H1 (cell line): ENCODE results near the gene PIP5K1B. TPM values are rescaled to one million over a fixed set of nuclear protein-coding genes. Genes with fewer than 3 reads are reported as not detected.

ENCODE experiments used
- CTCF ChIA-PET: fragments of 300-600 bp; sonication (Branson Sonifier 250); formaldehyde crosslinking; loops from one replicate; lab custom pipeline; 2021; ENCODE audit not compliant: partially characterized antibody; lab: Charles Lee
- POLR2A ChIA-PET: fragments of 300-600 bp; sonication (Branson Sonifier 250); formaldehyde crosslinking; loops from one replicate; lab custom pipeline; 2021; ENCODE audit warnings: inconsistent platforms; ENCODE audit not compliant: partially characterized antibody; lab: Charles Lee
- DNase-seq, 2 experiments: peaks; one replicate each; pipeline versions ENCODE4 v3.0.0 to v3.0.0-alpha.2; 2010 to 2022; ENCODE audit warnings: low spot score in 2 of 2, low read depth in 1 of 2, mixed read lengths in 1 of 2
- FAIRE-seq: peaks from 2 replicates; lab custom pipeline; 2011; peaks lifted over from hg19 to GRCh38; lab: Jason Lieb, UNC
- H2AFZ ChIP-seq: 2 replicates; pipeline ENCODE4 v1.8.1; 2012; ENCODE audit warnings: low read length, inconsistent platforms
- H2AK5ac ChIP-seq: 2 replicates; pipeline ENCODE4 v1.6.1; 2013; ENCODE audit warnings: low read depth, low read length
- H2BK120ac ChIP-seq: replicated peaks from 2 replicates; pipeline ENCODE3; 2013; ENCODE audit warnings: low read depth, low read length, inconsistent platforms
- H2BK12ac ChIP-seq: 2 replicates; pipeline ENCODE4 v1.6.1; 2013; ENCODE audit warnings: low read depth, low read length
- H2BK15ac ChIP-seq: 2 replicates; pipeline ENCODE4 v1.6.1; 2013; ENCODE audit warnings: low read length
- H2BK20ac ChIP-seq: 2 replicates; pipeline ENCODE4 v1.6.1; 2013; ENCODE audit warnings: low read length
- H2BK5ac ChIP-seq: 2 replicates; pipeline ENCODE4 v1.6.1; 2013; ENCODE audit warnings: low read depth, low read length
- H3K14ac ChIP-seq: 2 replicates; pipeline ENCODE4 v1.6.1; 2013; ENCODE audit warnings: inconsistent platforms; ENCODE audit not compliant: insufficient read length
- H3K18ac ChIP-seq: 2 replicates; pipeline ENCODE4 v1.6.1; 2013; ENCODE audit warnings: low read length; ENCODE audit errors: extremely low read depth
- H3K23ac ChIP-seq: 2 replicates; pipeline ENCODE4 v1.6.1; 2013; ENCODE audit warnings: inconsistent platforms; ENCODE audit not compliant: insufficient read length
- H3K23me2 ChIP-seq: 2 replicates; pipeline ENCODE4 v1.6.1; 2013; ENCODE audit warnings: low read depth, low read length
- H3K27ac ChIP-seq: 2 replicates; pipeline ENCODE4 v1.6.1; 2011; ENCODE audit warnings: low read depth, low read length, inconsistent platforms
- H3K27me3 ChIP-seq, 4 experiments: replicated peaks in 1 of 4; 1 replicate in 1 of 4; 2 replicates in 3 of 4; pipeline versions ENCODE4 v1.6.1 to v1.8.1; 2011 to 2013; ENCODE audit warnings: low read length in 3 of 4, mild to moderate bottlenecking in 3 of 4, inconsistent platforms in 2 of 4, mixed read lengths in 2 of 4, moderate library complexity in 1 of 4; ENCODE audit not compliant: control insufficient read depth in 3 of 4, insufficient read depth in 3 of 4; ENCODE audit errors: extremely low read depth in 1 of 4
- H3K36me3 ChIP-seq, 4 experiments: 2 replicates each; pipeline versions ENCODE4 v1.6.1 to v1.8.1; 2011 to 2013; ENCODE audit warnings: mild to moderate bottlenecking in 4 of 4, low read length in 3 of 4, moderate library complexity in 2 of 4, control low read depth in 1 of 4, inconsistent platforms in 1 of 4; ENCODE audit not compliant: insufficient read depth in 4 of 4, control insufficient read depth in 2 of 4
- H3K4ac ChIP-seq: replicated peaks from 2 replicates; pipeline ENCODE3; 2013; ENCODE audit warnings: low read length, low read depth, mixed read lengths, inconsistent platforms; ENCODE audit not compliant: insufficient read length
- H3K4me1 ChIP-seq, 4 experiments: replicated peaks in 1 of 4; 1 replicate in 1 of 4; 2 replicates in 3 of 4; pipeline versions ENCODE4 v1.6.1 to v1.8.1; 2011 to 2013; ENCODE audit warnings: low read length in 3 of 4, inconsistent platforms in 2 of 4, mixed read lengths in 1 of 4; ENCODE audit not compliant: insufficient read depth in 4 of 4, control insufficient read depth in 3 of 4
- H3K4me2 ChIP-seq, 2 experiments: 2 replicates each; pipeline versions ENCODE4 v1.6.1 to v1.8.1; 2011 to 2013; ENCODE audit warnings: low read depth in 2 of 2, low read length in 2 of 2, control low read depth in 1 of 2, inconsistent platforms in 1 of 2, mild to moderate bottlenecking in 1 of 2; ENCODE audit not compliant: insufficient read depth in 1 of 2
- H3K4me3 ChIP-seq, 4 experiments: fragments of 200-600, 300-600 bp in 1 of 4; sonication (generic), shearing (Covaris generic), sonication (Bioruptor Twin) in 1 of 4; 2 replicates each; pipeline versions ENCODE4 v1.5.1 to v1.8.1; 2011 to 2016; ENCODE audit warnings: low read length in 4 of 4, low read depth in 3 of 4, control low read depth in 2 of 4, inconsistent platforms in 2 of 4, mild to moderate bottlenecking in 2 of 4, mixed read lengths in 1 of 4, moderate library complexity in 1 of 4; ENCODE audit not compliant: insufficient read depth in 2 of 4; ENCODE audit errors: extremely low read depth in 1 of 4
- H3K56ac ChIP-seq: replicated peaks from 2 replicates; pipeline ENCODE3; 2013; ENCODE audit warnings: low read depth, mild to moderate bottlenecking, mixed read lengths, low read length, inconsistent platforms; ENCODE audit not compliant: insufficient read length
- H3K79me1 ChIP-seq: 2 replicates; pipeline ENCODE4 v1.6.1; 2013; ENCODE audit warnings: low read depth, low read length, control low read depth
- H3K79me2 ChIP-seq, 2 experiments: 2 replicates each; pipeline versions ENCODE4 v1.6.1 to v1.8.1; 2012 to 2013; ENCODE audit warnings: low read length in 2 of 2, mild to moderate bottlenecking in 2 of 2, inconsistent platforms in 1 of 2; ENCODE audit not compliant: insufficient read depth in 2 of 2, control insufficient read depth in 1 of 2
- H3K9ac ChIP-seq, 4 experiments: replicated peaks in 1 of 4; 1 replicate in 1 of 4; 2 replicates in 3 of 4; pipeline versions ENCODE4 v1.6.1 to v1.8.1; 2011 to 2013; ENCODE audit warnings: low read depth in 3 of 4, low read length in 3 of 4, control low read depth in 2 of 4, mild to moderate bottlenecking in 2 of 4, moderate library complexity in 2 of 4, inconsistent platforms in 1 of 4; ENCODE audit errors: extremely low read depth in 1 of 4
- H3K9me3 ChIP-seq, 2 experiments: 2 replicates each; pipeline versions ENCODE4 v1.6.1 to v1.8.1; 2012 to 2013; ENCODE audit warnings: mild to moderate bottlenecking in 2 of 2, moderate library complexity in 2 of 2, control low read depth in 1 of 2, inconsistent platforms in 1 of 2, low read depth in 1 of 2, low read length in 1 of 2, mixed read lengths in 1 of 2; ENCODE audit not compliant: insufficient read depth in 2 of 2
- H4K20me1 ChIP-seq, 2 experiments: replicated peaks in 1 of 2; 2 replicates each; pipeline versions ENCODE3 to v1.8.1; 2011 to 2013; ENCODE audit warnings: inconsistent platforms in 2 of 2, low read length in 2 of 2, mild to moderate bottlenecking in 1 of 2; ENCODE audit not compliant: insufficient read depth in 2 of 2, control insufficient read depth in 1 of 2
- H4K5ac ChIP-seq: 2 replicates; pipeline ENCODE4 v1.6.1; 2013; ENCODE audit warnings: low read length, low read depth, mixed read lengths, inconsistent platforms; ENCODE audit not compliant: insufficient read length
- H4K8ac ChIP-seq: 2 replicates; pipeline ENCODE4 v1.8.0; 2013; ENCODE audit warnings: mild to moderate bottlenecking, moderate library complexity, low read length, inconsistent platforms; ENCODE audit not compliant: insufficient read depth; ENCODE audit errors: extremely low read depth
- H4K91ac ChIP-seq: replicated peaks from 2 replicates; pipeline ENCODE3; 2013; ENCODE audit warnings: low read length, mixed read lengths, inconsistent platforms; ENCODE audit not compliant: insufficient read length
- FOSL1 ChIP-seq: IDR thresholded peaks from 2 replicates; pipeline ENCODE4 v1.6.1; 2011; ENCODE audit warnings: mild to moderate bottlenecking, low read depth, low read length, moderate library complexity; ENCODE audit not compliant: insufficient read depth
- SP4 ChIP-seq: IDR thresholded peaks from 2 replicates; pipeline ENCODE4 v1.6.1; 2012; ENCODE audit warnings: low read length, inconsistent platforms
- SRF ChIP-seq: IDR thresholded peaks from 2 replicates; pipeline ENCODE4 v1.6.1; 2011; ENCODE audit warnings: mild to moderate bottlenecking, low read depth, low read length, moderate library complexity
- YY1 ChIP-seq: IDR thresholded peaks from 2 replicates; pipeline ENCODE4 v1.6.1; 2011; ENCODE audit warnings: low read depth, mild to moderate bottlenecking, low read length
- WGBS, 2 experiments: shearing (Covaris generic) in 1 of 2; methylation state at CpG; one replicate each; pipeline versions ENCODE4 v1.1.6 to v1.1.7; 2013 to 2015; ENCODE audit warnings: low lambda C conversion rate in 2 of 2, mixed read lengths in 2 of 2, inconsistent platforms in 1 of 2, low coverage in 1 of 2, missing lambda C conversion rate in 1 of 2; ENCODE audit not compliant: insufficient replicate concordance in 2 of 2, insufficient coverage in 1 of 2, insufficient read length in 1 of 2; ENCODE audit errors: extremely low coverage in 1 of 2, missing lambda C conversion rate in 1 of 2; 5-methylcytosine and 5-hydroxymethylcytosine counted together
- polyA plus RNA-seq, 7 experiments: library from polyadenylated mRNA; depleted of rRNA in 3 of 7; stranded (reverse) in 5 of 7; unstranded in 2 of 7; fragments of >200 nt in 5 of 7; fragments of 200-250 nt in 2 of 7; gene quantifications; 1 replicate in 5 of 7; 2 replicates in 1 of 7; 4 replicates in 1 of 7; pipeline versions ENCODE4 v1.2.1 to v1.2.3, GENCODE V29; 2011 to 2013; ENCODE audit warnings: missing spikeins in 2 of 7, mixed read lengths in 2 of 7
- total RNA-seq: library from RNA; stranded (reverse); fragmentation: NEBNext Ultra II Directional; extraction: Animal tissue kit (Norgen Biotek cat#: 25700); gene quantifications from 2 replicates; pipeline ENCODE4 v1.2.1, GENCODE V29; 2021

Gene PIP5K1B
- total and polyA plus RNA-seq, 2 of the 8 experiments (the other 6 are each of a cell fraction or from before 2014, with no cell fraction given) = 4.7 to 7.7 TPM

GRCh38 chr9:68895741-68896478 is 190.9 kb downstream of the PIP5K1B start:
- H2AFZ ChIP-seq = no peak overlapping the region
- no peak overlapping the region for H2AK5ac ChIP-seq
- no peaks in the 10 kb centered on the region for H4K20me1 ChIP-seq
- H4K5ac ChIP-seq = no peak overlapping the region
- no peak overlapping the region for H2BK120ac ChIP-seq
- FAIRE-seq = no peak
- no peak overlapping the region for H3K4ac ChIP-seq
- POLR2A ChIA-PET = interaction anchor here (0.6 to 0.7 kb wide), 3 partner anchors 10 to 253 kb away, joined by 3 read pairs; no protein-coding TSS in a partner anchor
- no peak overlapping the region for H2BK15ac ChIP-seq
- 0 out of 2 replicates have a peak overlapping the region, but pooled peaks have one; percentile 42 for H2BK12ac ChIP-seq
- H4K8ac ChIP-seq = no peak overlapping the region
- H3K9ac ChIP-seq = no peak overlapping the region; a peak in 1 of 7 replicates
- no peaks in the 10 kb centered on the region for H3K36me3 ChIP-seq
- no peak for DNase-seq
- no peak overlapping the region for H3K27ac ChIP-seq
- no peak overlapping the region for H3K56ac ChIP-seq
- H3K4me2 ChIP-seq = no peak overlapping the region
- H3K4me1 ChIP-seq = peaks cover 0 to 8% (median 1%) of the 10 kb centered on the region in 4 experiments; a peak in 4 of 7 replicates
- H3K14ac ChIP-seq = no peak overlapping the region
- H3K9me3 ChIP-seq = no peaks in the 10 kb centered on the region
- no peaks in the 10 kb centered on the region for H3K27me3 ChIP-seq
- no peak overlapping the region for H3K4me3 ChIP-seq
- no peak overlapping the region for H3K23ac ChIP-seq
- 86% methylated on average over 6 of the region's 6 CpGs; no CpG with 5 or more reads in 1 of the 2 experiments for WGBS, 2 experiments
- H3K79me2 ChIP-seq = no peaks in the 10 kb centered on the region
- no peak overlapping the region for H4K91ac ChIP-seq
- no peak for TF ChIP-seq FOSL1
- no peak for TF ChIP-seq SP4
- no peak for TF ChIP-seq YY1
- TF ChIP-seq SRF = no peak
- CTCF ChIA-PET = interaction anchor here (0.9 kb wide), 1 partner anchor 59 kb away, joined by 3 read pairs; no protein-coding TSS in a partner anchor
- no peaks in the 10 kb centered on the region for H3K23me2 ChIP-seq
- H3K79me1 ChIP-seq = no peaks in the 10 kb centered on the region
- no peak overlapping the region for H2BK5ac ChIP-seq
- H2BK20ac ChIP-seq = no peak overlapping the region
- no peak overlapping the region for H3K18ac ChIP-seq
